Progenitor cell of endocrine pancreas (in vitro differentiated cells): ENCODE data around the gene HDDC3. TPM values are rescaled to one million over a fixed set of nuclear protein-coding genes. Genes with fewer than 3 reads are reported as not detected.

Source experiments
- DNase-seq: peaks from one replicate; pipeline ENCODE4 v3.0.0; 2021; ENCODE audit warnings: low spot score; ENCODE audit not compliant: unreplicated experiment
- H3K27ac Mint-ChIP-seq: 2 replicates; pipeline ENCODE4 v1.8.0; 2021; ENCODE audit warnings: mild to moderate bottlenecking, moderate library complexity, mixed read lengths
- H3K27me3 Mint-ChIP-seq: 2 replicates; pipeline ENCODE4 v1.8.0; 2021; ENCODE audit warnings: mixed read lengths
- H3K36me3 Mint-ChIP-seq: 2 replicates; pipeline ENCODE4 v1.8.0; 2022; ENCODE audit warnings: mixed read lengths; ENCODE audit not compliant: insufficient read depth
- H3K4me1 Mint-ChIP-seq: 2 replicates; pipeline ENCODE4 v1.8.0; 2021; ENCODE audit warnings: low read depth, mixed read lengths
- H3K4me3 Mint-ChIP-seq: 2 replicates; pipeline ENCODE4 v1.8.0; 2021; ENCODE audit warnings: low read depth, mild to moderate bottlenecking, moderate library complexity, mixed read lengths
- H3K9me3 Mint-ChIP-seq: 2 replicates; pipeline ENCODE4 v1.8.0; 2021; ENCODE audit warnings: low read depth, mixed read lengths
- CTCF ChIP-seq: fragments of 200-600 bp; sonication (generic); IDR thresholded peaks from one replicate; pipeline ENCODE4 v1.5.0; 2021; ENCODE audit warnings: antibody characterized with exemption, mild to moderate bottlenecking; ENCODE audit not compliant: unreplicated experiment
- total RNA-seq: library from RNA; stranded (reverse); gene quantifications from 2 replicates; pipeline ENCODE4 v1.2.1, GENCODE V29; 2021

HDDC3 gene
- total RNA-seq, 1 donor from 2014 or later, result 14.5 TPM

DNA sequence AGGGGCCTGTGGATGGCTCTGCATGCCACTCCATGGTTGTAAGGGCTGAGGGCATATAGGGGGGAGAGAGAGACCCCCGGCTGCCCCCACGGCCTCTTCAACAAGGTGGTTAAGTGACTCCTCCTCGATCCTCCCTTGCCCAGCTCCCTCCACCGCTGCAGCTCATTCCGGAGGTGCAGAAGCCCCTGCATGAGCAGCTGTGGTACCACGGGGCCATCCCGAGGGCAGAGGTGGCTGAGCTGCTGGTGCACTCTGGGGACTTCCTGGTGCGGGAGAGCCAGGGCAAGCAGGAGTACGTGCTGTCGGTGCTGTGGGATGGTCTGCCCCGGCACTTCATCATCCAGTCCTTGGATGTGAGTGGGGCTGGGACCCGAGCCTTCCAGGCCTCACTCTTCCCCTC lies 41.5 kb downstream of the HDDC3 start:
- no peak overlapping the region for H3K4me3 Mint-ChIP-seq
- no peak for TF ChIP-seq CTCF
- no peaks in the 10 kb centered on the region for H3K4me1 Mint-ChIP-seq
- H3K27me3 Mint-ChIP-seq, result no peaks in the 10 kb centered on the region
- DNase-seq, result no peak
- H3K9me3 Mint-ChIP-seq, result no peaks in the 10 kb centered on the region
- H3K27ac Mint-ChIP-seq, result no peak overlapping the region
- peaks cover 5% of the 10 kb centered on the region for H3K36me3 Mint-ChIP-seq

DNA sequence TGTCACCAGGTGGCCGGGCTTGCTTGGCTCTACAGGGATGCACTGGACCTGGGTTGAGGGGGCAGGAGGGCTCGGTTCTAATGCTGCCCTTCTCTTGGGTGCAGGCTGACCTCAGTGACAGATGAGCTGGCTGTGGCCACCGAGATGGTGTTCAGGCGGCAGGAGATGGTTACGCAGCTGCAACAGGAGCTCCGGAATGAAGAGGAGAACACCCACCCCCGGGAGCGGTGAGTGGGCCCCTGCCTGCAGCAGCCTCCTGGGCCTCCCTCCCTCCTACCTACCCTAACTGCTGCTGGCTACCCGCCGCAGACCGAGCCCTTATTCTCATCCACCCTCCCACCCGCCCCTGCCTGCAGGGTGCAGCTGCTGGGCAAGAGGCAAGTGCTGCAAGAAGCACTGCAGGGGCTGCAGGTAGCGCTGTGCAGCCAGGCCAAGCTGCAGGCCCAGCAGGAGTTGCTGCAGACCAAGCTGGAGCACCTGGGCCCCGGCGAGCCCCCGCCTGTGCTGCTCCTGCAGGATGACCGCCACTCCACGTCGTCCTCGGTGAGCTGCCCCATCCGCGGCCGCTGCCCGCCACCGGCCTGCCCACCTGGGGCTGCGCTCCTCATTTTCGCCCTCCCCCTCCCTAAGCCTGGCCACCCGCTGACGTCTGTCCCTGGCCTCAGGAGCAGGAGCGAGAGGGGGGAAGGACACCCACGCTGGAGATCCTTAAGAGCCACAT lies 42.5 kb downstream of the HDDC3 start:
- no peak overlapping the region for H3K27ac Mint-ChIP-seq
- DNase-seq, result no peak
- H3K27me3 Mint-ChIP-seq, result no peaks in the 10 kb centered on the region
- peaks cover 2% of the 10 kb centered on the region for H3K36me3 Mint-ChIP-seq
- no peak overlapping the region for H3K4me3 Mint-ChIP-seq
- TF ChIP-seq CTCF, result no peak
- H3K9me3 Mint-ChIP-seq, result no peaks in the 10 kb centered on the region
- peaks cover 3% of the 10 kb centered on the region for H3K4me1 Mint-ChIP-seq

DNA sequence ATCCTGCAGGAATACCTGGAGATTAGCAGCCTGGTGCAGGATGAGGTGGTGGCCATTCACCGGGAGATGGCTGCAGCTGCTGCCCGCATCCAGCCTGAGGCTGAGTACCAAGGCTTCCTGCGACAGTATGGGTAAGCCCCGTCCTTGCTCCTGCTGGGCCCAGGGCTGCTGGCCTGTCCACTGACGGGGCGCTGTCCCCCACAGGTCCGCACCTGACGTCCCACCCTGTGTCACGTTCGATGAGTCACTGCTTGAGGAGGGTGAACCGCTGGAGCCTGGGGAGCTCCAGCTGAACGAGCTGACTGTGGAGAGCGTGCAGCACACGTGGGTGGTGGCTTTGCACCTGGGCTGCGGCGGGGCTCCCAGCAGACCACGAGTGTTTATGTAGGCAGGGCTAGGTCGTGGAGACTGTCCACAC lies 43.0 kb downstream of the HDDC3 start:
- Mint-ChIP-seq H3K4me3 (no peak overlapping the region), H3K36me3 (peaks cover 2% of the 10 kb centered on the region), H3K9me3 (no peaks in the 10 kb centered on the region), H3K4me1 (peaks cover 4% of the 10 kb centered on the region), H3K27me3 (no peaks in the 10 kb centered on the region), H3K27ac (no peak overlapping the region)
- TF ChIP-seq CTCF, result no peak
- no peak for DNase-seq

DNA sequence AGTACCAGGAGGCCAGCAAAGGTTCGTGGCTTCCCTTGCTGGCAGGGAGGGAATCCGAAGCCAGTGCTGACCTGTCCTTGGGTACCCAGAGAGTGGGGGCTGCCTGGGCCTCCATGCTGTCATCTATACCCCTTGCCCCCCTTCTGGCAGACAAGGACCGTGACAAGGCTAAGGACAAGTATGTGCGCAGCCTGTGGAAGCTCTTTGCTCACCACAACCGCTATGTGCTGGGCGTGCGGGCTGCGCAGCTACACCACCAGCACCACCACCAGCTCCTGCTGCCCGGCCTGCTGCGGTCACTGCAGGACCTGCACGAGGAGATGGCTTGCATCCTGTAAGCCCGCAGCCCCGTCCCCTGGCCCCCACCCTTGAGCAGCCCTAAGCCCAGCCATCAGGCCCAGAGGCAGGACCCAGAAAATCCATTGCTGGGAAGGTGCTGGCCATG lies 45.3 kb downstream of the HDDC3 start:
- H3K4me3 Mint-ChIP-seq, result no peak overlapping the region
- no peak for DNase-seq
- H3K27ac Mint-ChIP-seq, result no peak overlapping the region
- H3K9me3 Mint-ChIP-seq, result no peaks in the 10 kb centered on the region
- H3K36me3 Mint-ChIP-seq, result no peaks in the 10 kb centered on the region
- no peaks in the 10 kb centered on the region for H3K27me3 Mint-ChIP-seq
- H3K4me1 Mint-ChIP-seq, result peaks cover 4% of the 10 kb centered on the region
- TF ChIP-seq CTCF, result no peak

GRCh38 chr15:90886291-90886614 lies 46.1 kb downstream of the HDDC3 start:
- no peak overlapping the region for H3K4me3 Mint-ChIP-seq
- no peak overlapping the region for H3K27ac Mint-ChIP-seq
- no peaks in the 10 kb centered on the region for H3K27me3 Mint-ChIP-seq
- H3K36me3 Mint-ChIP-seq, result no peaks in the 10 kb centered on the region
- H3K4me1 Mint-ChIP-seq, result peaks cover 4% of the 10 kb centered on the region
- H3K9me3 Mint-ChIP-seq, result no peaks in the 10 kb centered on the region
- TF ChIP-seq CTCF, result peak; percentile 9
- no peak for DNase-seq
